ENCODE results near the gene WIPF3.
A peak's percentile ranks its signal among the peaks of the same experiment; 100 is the strongest.

WIPF3 gene

GRCh38 chr7:29919790-29920189 is 113.5 kb downstream of the WIPF3 start:
- DNase-seq: no peak

- DNase-seq: no peak
Measured at GRCh38 chr7:29920491-29920890, 114.2 kb downstream of the WIPF3 start.

- peak; percentile 83 for DNase-seq
Measured at GRCh38 chr7:29921404-29922010, 115.2 kb downstream of the WIPF3 start.

GRCh38 chr7:29922921-29923700 is 116.8 kb downstream of the WIPF3 start:
- no peak for DNase-seq

GRCh38 chr7:29924006-29924405 is 117.7 kb downstream of the WIPF3 start:
- DNase-seq: peak; percentile 63

- DNase-seq: no peak
Measured at GRCh38 chr7:29924684-29925083, 118.4 kb downstream of the WIPF3 start.

- DNase-seq: no peak
Measured at GRCh38 chr7:29926216-29926615, 119.9 kb downstream of the WIPF3 start.

GRCh38 chr7:29926741-29927140 is 120.4 kb downstream of the WIPF3 start:
- no peak for DNase-seq

GRCh38 chr7:29929018-29929807 is 122.9 kb downstream of the WIPF3 start:
- no peak for DNase-seq

GRCh38 chr7:29935111-29935510 is 128.8 kb downstream of the WIPF3 start:
- DNase-seq: no peak

- peak; percentile 10 for DNase-seq
Measured at GRCh38 chr7:29937132-29937531, 130.8 kb downstream of the WIPF3 start.

- no peak for DNase-seq
Measured at GRCh38 chr7:29940199-29940598, 133.9 kb downstream of the WIPF3 start.

GRCh38 chr7:29945259-29945809 is 139.0 kb downstream of the WIPF3 start:
- DNase-seq: no peak

GRCh38 chr7:29946428-29947186 is 140.3 kb downstream of the WIPF3 start:
- DNase-seq: peak; percentile 68

- no peak for DNase-seq
Measured at GRCh38 chr7:29948587-29948986, 142.3 kb downstream of the WIPF3 start.

- DNase-seq: no peak
Measured at GRCh38 chr7:29950480-29950879, 144.2 kb downstream of the WIPF3 start.

- DNase-seq: no peak
Measured at GRCh38 chr7:29951206-29951605, 144.9 kb downstream of the WIPF3 start.

- DNase-seq: no peak
Measured at GRCh38 chr7:29953726-29954347, 147.5 kb downstream of the WIPF3 start.

GRCh38 chr7:29955075-29955792 is 148.9 kb downstream of the WIPF3 start:
- DNase-seq: no peak

- DNase-seq: no peak
Measured at GRCh38 chr7:29955799-29956486, 149.6 kb downstream of the WIPF3 start.

GRCh38 chr7:29956487-29956836 is 150.2 kb downstream of the WIPF3 start:
- DNase-seq: no peak
